GM19372 (cell line): ENCODE results near the gene SCG3.

Source experiments
- ATAC-seq: cut with Tn5 transposase; IDR thresholded peaks from one replicate; pipeline ENCODE4 v1.9.1; 2021; ENCODE audit warnings: mild to moderate bottlenecking, low read depth, moderate library complexity; ENCODE audit not compliant: unreplicated experiment

SCG3 gene

GRCh38 chr15:51726302-51727073, 45.2 kb downstream of the SCG3 start:
- ATAC-seq: no peak

GRCh38 chr15:51727141-51727897, 46.0 kb downstream of the SCG3 start:
- ATAC-seq: no peak

- ATAC-seq: peak; percentile 60
These were observed 50.4 kb downstream of the SCG3 start for GRCh38 chr15:51731549-51732267.

GRCh38 chr15:51732646-51733045, 51.3 kb downstream of the SCG3 start:
- ATAC-seq: no peak

GRCh38 chr15:51735228-51736010, 54.1 kb downstream of the SCG3 start:
- no peak for ATAC-seq

- no peak for ATAC-seq
These were observed 54.8 kb downstream of the SCG3 start for GRCh38 chr15:51736069-51736468.

- ATAC-seq: peak; percentile 38
These were observed 55.6 kb downstream of the SCG3 start for GRCh38 chr15:51736751-51737521.

GRCh38 chr15:51737522-51738305, 56.4 kb downstream of the SCG3 start, which contains the start of gene LYSMD2:
Gene LYSMD2 (minus strand): TSS chr15:51737655. CDS start chr15:51737622, 33 bp downstream.
- peak; percentile 57 for ATAC-seq

- no peak for ATAC-seq
These were observed 57.2 kb downstream of the SCG3 start for GRCh38 chr15:51738553-51738952.

- ATAC-seq: no peak
These were observed 57.9 kb downstream of the SCG3 start for GRCh38 chr15:51739061-51739712.

- no peak for ATAC-seq
These were observed 68.0 kb downstream of the SCG3 start for GRCh38 chr15:51749307-51749706.

- ATAC-seq: no peak
These were observed 68.9 kb downstream of the SCG3 start for GRCh38 chr15:51750186-51750585.

GRCh38 chr15:51750792-51751696, 69.7 kb downstream of the SCG3 start, which contains the start of gene TMOD2:
Gene TMOD2 (plus strand): TSS chr15:51751597. CDS start chr15:51766442, 14,845 bp downstream.
- peak; percentile 70 for ATAC-seq

GRCh38 chr15:51751697-51752683, 70.7 kb downstream of the SCG3 start:
- ATAC-seq: peak; percentile 36

GRCh38 chr15:51752888-51753287, 71.6 kb downstream of the SCG3 start:
- no peak for ATAC-seq

GRCh38 chr15:51754267-51754666, 73.0 kb downstream of the SCG3 start:
- no peak for ATAC-seq
